GM04503 (cell line): Measurements from ENCODE around the gene GPR85.
"Not testable (repeated sequence)": the region's sequence is repeated elsewhere in the genome, so short reads cannot be mapped to it uniquely, and the experiment has no call there.

Experiments used
- DNase-seq: peaks from one replicate; pipeline ENCODE4 v3.0.0-alpha.2; 2012; ENCODE audit warnings: low read depth

Gene GPR85

GRCh38 chr7:113083816-113084495 is 2.7 kb downstream of the GPR85 start:
- no peak for DNase-seq

- DNase-seq: no peak
These were observed 3.4 kb downstream of the GPR85 start for GRCh38 chr7:113083132-113083815.

- DNase-seq: no peak
These were observed 8.3 kb downstream of the GPR85 start for GRCh38 chr7:113078331-113078730.

GRCh38 chr7:113076703-113077102 is 9.9 kb downstream of the GPR85 start:
- no peak for DNase-seq

GRCh38 chr7:113071465-113071864 is 15.2 kb downstream of the GPR85 start:
- no peak for DNase-seq

GRCh38 chr7:113062499-113062898 is 24.1 kb downstream of the GPR85 start:
- no peak for DNase-seq

- no peak for DNase-seq
These were observed 26.5 kb downstream of the GPR85 start for GRCh38 chr7:113060100-113060499.

- no peak for DNase-seq
These were observed 31.7 kb downstream of the GPR85 start for GRCh38 chr7:113054938-113055337.

GRCh38 chr7:113054272-113054671 is 32.4 kb downstream of the GPR85 start:
- DNase-seq: not testable (repeated sequence)

GRCh38 chr7:113049221-113049620 is 37.4 kb downstream of the GPR85 start:
- not testable (repeated sequence) for DNase-seq

GRCh38 chr7:113046453-113046852 is 40.2 kb downstream of the GPR85 start:
- DNase-seq: no peak

- no peak for DNase-seq
These were observed 41.2 kb downstream of the GPR85 start for GRCh38 chr7:113045379-113045778.

GRCh38 chr7:113044394-113044793 is 42.2 kb downstream of the GPR85 start:
- no peak for DNase-seq

- no peak for DNase-seq
These were observed 45.8 kb downstream of the GPR85 start for GRCh38 chr7:113040849-113041248.

- DNase-seq: no peak
These were observed 52.7 kb downstream of the GPR85 start for GRCh38 chr7:113033959-113034358.
